HG03442 (cell line): ENCODE results near the gene HKDC1.

ENCODE experiments used
- ATAC-seq: cut with Tn5 transposase; IDR thresholded peaks from one replicate; pipeline ENCODE4 v1.9.1; 2021; ENCODE audit warnings: mild to moderate bottlenecking, moderate library complexity; ENCODE audit not compliant: unreplicated experiment

HKDC1 gene

GRCh38 chr10:69215405-69216171 lies 4.5 kb upstream of the HKDC1 start:
- ATAC-seq: no peak

- ATAC-seq: no peak
These were observed 3.5 kb upstream of the HKDC1 start for GRCh38 chr10:69216577-69217118.

- ATAC-seq: no peak
These were observed 2.9 kb upstream of the HKDC1 start for GRCh38 chr10:69217119-69217754.

GRCh38 chr10:69218831-69219230 lies 1.3 kb upstream of the HKDC1 start:
- no peak for ATAC-seq

- no peak for ATAC-seq
These were observed 375 bp downstream of the HKDC1 start for GRCh38 chr10:69220507-69220906.

- ATAC-seq: peak; percentile 93
These were observed 2.3 kb downstream of the HKDC1 start for GRCh38 chr10:69222157-69223027.

GRCh38 chr10:69223028-69223342 lies 2.9 kb downstream of the HKDC1 start:
- no peak for ATAC-seq

- no peak for ATAC-seq
These were observed 4.9 kb downstream of the HKDC1 start for GRCh38 chr10:69224862-69225657.

GRCh38 chr10:69225681-69226080 lies 5.5 kb downstream of the HKDC1 start:
- ATAC-seq: no peak

GRCh38 chr10:69226919-69227450 lies 6.9 kb downstream of the HKDC1 start:
- ATAC-seq: no peak

GRCh38 chr10:69228151-69228550 lies 8.0 kb downstream of the HKDC1 start:
- ATAC-seq: no peak

GRCh38 chr10:69229616-69229916 lies 9.4 kb downstream of the HKDC1 start:
- no peak for ATAC-seq

- no peak for ATAC-seq
These were observed 10.0 kb downstream of the HKDC1 start for GRCh38 chr10:69230128-69230527.

- ATAC-seq: no peak
These were observed 12.1 kb downstream of the HKDC1 start for GRCh38 chr10:69232252-69232651.

GRCh38 chr10:69232736-69233480 lies 12.8 kb downstream of the HKDC1 start:
- no peak for ATAC-seq

- ATAC-seq: no peak
These were observed 14.3 kb downstream of the HKDC1 start for GRCh38 chr10:69234447-69234846.

- peak; percentile 91 for ATAC-seq
These were observed 17.5 kb downstream of the HKDC1 start for GRCh38 chr10:69237528-69238159.

- ATAC-seq: no peak
These were observed 19.0 kb downstream of the HKDC1 start for GRCh38 chr10:69239136-69239535.

- ATAC-seq: no peak
These were observed 19.8 kb downstream of the HKDC1 start for GRCh38 chr10:69239816-69240434.
